Renal pelvis (tissue), 4 donors: ENCODE data around the gene IKZF3. TPM values are rescaled to one million over a fixed set of nuclear protein-coding genes. Genes with fewer than 3 reads are reported as not detected.
A peak's percentile ranks its signal among the peaks of the same experiment; 100 is the strongest.
"Not testable (repeated sequence)": the region's sequence is repeated elsewhere in the genome, so short reads cannot be mapped to it uniquely, and the experiment has no call there.

Experiments used
- DNase-seq: peaks from one replicate; pipeline ENCODE4 v3.0.0-alpha.2; 2013
- polyA plus RNA-seq, 3 donors: library from polyadenylated mRNA; unstranded; fragments of 120-200 nt; gene quantifications; one replicate each; pipeline ENCODE4 v1.2.1, GENCODE V29; 2013; ENCODE audit not compliant: insufficient read length in 3 of 3

IKZF3 gene
- polyA plus RNA-seq, 3 donors, result 0.23 to 0.33 (median 0.30) TPM

GRCh38 chr17:39755554-39756379 is 108.3 kb downstream of the IKZF3 start:
- DNase-seq, result no peak

DNA sequence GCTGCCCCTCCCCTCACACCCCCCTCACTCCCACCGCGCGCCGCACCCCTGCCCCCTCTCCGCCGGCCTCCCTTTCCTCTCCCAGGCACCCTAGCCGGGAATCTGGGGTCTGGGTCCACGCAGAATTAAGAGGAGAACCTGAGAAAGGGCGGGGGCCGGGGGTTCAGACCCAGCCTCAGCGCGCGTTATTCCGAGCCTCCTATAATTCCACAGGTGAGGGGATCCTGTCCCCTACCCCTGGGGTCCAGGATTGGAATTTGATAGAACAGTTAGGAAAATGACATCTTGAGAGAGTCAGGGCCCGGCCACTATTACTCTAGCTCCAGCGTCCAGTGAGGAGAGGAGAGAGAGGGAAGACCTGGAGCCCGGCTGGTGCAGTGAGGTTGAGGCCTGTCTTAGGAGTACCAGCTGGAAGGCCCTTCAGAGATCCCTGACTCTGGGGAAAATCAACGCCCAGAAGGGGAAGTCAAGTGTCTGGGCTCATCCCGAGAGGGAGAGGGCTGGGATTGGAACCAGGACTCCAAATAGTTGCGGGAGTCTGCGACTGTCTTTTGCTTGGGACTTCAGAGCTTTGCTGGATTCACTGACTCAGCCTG is 109.1 kb downstream of the IKZF3 start:
- no peak for DNase-seq

DNA sequence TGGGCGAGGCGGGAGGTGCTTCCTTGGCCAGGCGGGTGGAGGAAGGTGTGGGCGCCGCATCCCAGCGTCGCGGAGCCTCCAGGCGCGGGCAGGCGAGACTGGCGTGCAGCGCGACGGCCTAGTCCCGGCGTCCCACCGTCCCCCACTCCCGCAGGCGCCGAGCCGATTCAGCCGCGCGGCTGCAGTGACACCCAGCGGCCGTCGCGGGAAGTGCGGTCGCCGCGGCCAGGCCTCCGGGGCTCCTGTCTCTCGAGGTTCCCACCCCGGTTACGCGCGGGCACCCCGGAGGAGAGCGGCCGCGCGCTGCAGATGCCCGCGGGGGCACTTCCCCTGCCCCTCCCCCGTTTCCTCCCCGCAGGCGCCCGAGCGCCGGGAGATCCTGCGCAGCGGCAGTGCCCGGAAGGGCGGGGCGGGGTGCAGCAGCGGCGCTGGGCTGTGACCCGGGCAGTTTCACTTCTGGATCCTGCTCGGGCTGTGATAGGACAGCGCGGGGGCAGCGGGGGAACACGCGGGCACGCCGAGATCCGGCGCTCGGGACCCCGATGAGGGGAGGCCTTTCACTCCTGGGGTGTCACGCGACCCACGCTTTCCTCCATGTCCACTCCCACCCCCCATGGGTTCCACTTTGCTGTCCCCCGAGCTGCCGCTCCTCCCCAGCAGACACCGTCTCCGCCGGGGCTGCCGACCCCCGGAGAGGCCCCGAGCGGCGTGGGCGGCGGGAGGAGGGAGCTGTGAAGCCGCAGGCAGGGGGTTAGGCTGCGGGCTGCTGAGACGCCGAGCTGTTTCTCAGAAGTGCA is 109.8 kb downstream of the IKZF3 start:
- DNase-seq, result peak; percentile 88

- DNase-seq, result no peak
Observed at GRCh38 chr17:39753514-39754160, 110.5 kb downstream of the IKZF3 start.

DNA sequence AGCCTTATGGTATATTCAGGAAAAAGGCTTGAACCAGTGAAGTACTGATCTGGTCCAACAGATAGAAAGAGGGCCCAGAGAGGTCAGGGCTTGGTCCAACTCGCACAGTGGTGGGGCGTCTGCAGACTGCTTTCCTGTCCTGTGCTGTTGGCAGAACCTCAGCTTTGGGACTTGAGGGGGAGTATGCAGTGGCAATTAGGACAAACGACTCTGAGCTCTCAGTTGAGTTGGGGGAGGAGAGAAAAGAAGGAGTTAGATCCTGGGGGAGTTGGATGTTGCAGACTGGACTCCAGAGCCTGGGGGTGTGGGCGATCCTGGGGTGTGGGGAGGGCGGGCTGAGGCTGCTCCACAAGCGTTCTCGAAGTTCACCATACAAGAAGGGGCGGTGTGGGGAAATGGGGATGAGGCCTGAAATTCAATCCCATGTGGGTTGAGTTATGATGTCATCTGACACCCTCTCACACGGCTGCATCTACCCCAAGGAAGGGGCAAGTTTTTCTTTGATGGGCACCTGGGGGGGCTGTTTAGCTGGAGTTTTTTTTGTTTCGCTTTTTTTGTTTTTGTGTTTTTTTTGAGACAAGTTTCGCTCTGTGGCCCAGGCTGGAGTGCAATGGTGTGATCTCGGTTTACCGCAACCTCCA is 111.8 kb downstream of the IKZF3 start:
- peak; percentile 73 for DNase-seq

- DNase-seq, result no peak
Observed at GRCh38 chr17:39751637-39752036, 112.5 kb downstream of the IKZF3 start.

DNA sequence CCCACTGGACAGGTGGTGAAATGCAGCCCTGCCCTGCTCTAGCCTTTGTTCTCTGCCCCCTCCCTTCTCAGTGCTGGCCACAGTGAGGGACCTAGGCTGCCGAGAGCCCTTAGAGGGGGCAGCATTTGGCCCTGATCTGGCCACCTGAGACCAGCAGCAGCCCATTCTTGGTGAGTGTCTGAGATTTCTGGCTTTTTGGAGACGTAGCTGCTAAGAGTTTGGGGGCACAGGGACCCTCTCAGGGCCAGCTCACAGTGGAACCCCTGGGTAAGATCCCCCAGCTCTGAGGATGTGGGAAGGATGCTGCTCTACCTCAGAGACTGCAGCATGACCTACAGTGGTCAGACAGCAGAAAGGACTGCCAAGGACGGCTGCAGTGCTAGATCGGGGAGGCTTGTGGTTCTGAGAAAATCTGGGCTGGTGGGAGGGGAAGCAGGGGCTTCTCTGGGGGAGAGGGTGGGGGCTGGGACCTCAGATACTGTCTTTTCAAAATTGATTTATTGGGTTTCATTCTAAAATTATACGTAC is 113.0 kb downstream of the IKZF3 start:
- no peak for DNase-seq

- DNase-seq, result no peak
Observed at GRCh38 chr17:39750131-39751015, 113.7 kb downstream of the IKZF3 start.

DNA sequence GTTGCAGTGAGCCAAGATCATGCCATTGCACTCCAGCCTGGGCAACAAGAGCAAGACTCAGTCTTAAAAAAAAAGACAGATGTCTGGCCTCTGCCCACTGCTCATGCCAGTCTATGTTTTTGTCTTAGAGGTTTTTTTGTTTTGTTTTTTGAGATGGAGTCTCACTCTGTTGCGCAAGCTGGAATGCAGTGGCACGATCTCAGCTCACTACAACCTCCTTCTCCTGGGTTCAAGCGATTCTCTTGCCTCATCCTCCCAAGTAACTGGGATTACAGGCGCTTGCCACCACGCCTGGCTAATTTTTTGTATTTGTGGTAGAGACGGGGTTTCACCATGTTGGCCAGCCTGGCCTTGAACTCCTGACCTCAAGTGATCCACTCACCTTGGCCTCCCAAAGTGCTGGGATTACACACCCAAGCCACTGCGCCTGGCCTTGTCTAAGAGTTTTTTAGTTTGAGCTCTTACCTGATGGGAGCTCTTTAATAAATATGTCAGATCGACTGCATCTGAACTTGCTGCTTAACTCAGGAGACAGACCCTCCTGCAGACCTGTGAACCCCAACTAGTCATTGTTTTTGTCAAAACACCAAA is 115.6 kb downstream of the IKZF3 start:
- DNase-seq, result not testable (repeated sequence)

GRCh38 chr17:39747745-39748144 is 116.4 kb downstream of the IKZF3 start:
- no peak for DNase-seq

GRCh38 chr17:39746145-39746461 is 118.0 kb downstream of the IKZF3 start:
- DNase-seq, result no peak

GRCh38 chr17:39745335-39746144 is 118.6 kb downstream of the IKZF3 start:
- no peak for DNase-seq

DNA sequence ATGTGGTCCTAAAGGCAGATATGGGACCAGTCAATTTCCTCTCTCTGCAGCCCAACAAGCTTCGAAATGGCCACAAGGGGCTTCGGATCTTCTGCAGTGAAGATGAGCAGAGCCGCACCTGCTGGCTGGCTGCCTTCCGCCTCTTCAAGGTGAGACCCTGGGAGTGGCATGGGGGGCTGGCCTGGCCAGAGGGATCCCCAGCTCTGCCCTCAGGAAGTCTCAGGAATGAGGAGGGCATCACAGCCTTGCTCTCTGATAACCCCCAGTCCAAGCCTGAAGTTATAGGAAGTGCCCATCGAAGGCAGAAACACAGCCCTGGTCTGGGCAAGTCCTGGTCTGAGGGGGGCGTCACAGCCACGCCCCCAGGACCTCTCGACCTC is 119.3 kb downstream of the IKZF3 start:
- DNase-seq, result no peak

DNA sequence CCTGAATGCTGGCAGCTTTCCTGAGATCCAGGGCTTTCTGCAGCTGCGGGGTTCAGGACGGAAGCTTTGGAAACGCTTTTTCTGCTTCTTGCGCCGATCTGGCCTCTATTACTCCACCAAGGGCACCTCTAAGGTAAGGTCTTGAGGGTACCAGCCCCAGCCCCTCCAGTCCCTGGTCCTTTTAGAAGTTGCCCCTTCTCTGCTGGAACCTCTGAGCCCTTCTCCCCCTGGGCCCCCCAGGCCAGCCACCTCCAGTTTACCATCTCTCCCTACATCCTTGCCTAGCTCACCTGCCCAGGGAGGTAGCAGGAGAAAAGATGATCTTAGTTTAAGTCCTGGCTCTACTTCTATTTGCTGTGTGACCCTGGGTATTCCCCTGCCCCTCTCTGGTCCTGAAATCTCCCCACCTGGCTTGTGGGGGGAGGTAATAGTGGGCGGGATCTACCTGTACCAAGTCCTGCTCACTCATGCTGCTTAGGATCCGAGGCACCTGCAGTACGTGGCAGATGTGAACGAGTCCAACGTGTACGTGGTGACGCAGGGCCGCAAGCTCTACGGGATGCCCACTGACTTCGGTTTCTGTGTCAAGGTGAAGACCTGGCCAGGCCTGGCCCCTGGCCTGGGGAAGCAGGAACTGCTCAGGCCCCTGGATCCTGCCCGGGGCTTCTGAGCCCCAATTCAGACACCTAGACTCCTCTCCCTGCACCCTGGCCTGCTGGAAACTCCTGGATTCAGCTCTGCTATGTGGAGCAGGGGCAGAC is 119.9 kb downstream of the IKZF3 start:
- DNase-seq, result no peak

GRCh38 chr17:39742856-39743436 is 121.2 kb downstream of the IKZF3 start:
- no peak for DNase-seq

- DNase-seq, result no peak
Observed at GRCh38 chr17:39742126-39742855, 121.8 kb downstream of the IKZF3 start.

- no peak for DNase-seq
Observed at GRCh38 chr17:39740357-39741111, 123.6 kb downstream of the IKZF3 start.
